MM.1S (cell line): Measurements from ENCODE around the gene GBF1.

Experiments used
- EZH2phosphoT487 ChIP-seq: fragments of 300-600 bp; sonication (generic); IDR thresholded peaks from 2 replicates; pipeline ENCODE4 v1.6.1; 2018; ENCODE audit warnings: antibody characterized with exemption, low read length
- TF ChIP-seq, protein P1 (sequence below): fragments of 300-600 bp; sonication (generic); IDR thresholded peaks from 2 replicates; pipeline ENCODE4 v1.5.1; 2016; ENCODE audit warnings: antibody characterized with exemption, low read length, mixed read lengths

DNA sequence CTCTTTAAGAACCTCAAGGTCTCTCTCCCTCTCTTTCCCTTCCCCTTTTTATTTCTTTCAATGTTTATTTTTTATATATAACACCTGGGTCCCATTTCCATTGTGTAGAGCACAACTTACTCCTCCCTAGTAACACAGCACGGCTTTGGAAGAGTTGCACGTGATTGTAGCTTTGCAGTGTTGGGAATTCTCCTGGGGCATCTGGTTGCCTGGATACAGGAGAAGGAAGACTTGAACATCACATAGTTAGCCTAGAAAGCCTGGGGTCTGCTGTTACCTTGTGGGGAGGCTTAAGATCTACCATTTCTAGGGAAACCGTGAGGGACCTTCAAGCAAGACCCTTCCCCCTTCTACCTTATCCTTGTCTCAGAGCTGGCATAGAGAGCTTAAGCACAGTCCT, 109.1 kb downstream of the GBF1 start:
- no peak for TF ChIP-seq EZH2phosphoT487
- TF ChIP-seq, protein P1, sequence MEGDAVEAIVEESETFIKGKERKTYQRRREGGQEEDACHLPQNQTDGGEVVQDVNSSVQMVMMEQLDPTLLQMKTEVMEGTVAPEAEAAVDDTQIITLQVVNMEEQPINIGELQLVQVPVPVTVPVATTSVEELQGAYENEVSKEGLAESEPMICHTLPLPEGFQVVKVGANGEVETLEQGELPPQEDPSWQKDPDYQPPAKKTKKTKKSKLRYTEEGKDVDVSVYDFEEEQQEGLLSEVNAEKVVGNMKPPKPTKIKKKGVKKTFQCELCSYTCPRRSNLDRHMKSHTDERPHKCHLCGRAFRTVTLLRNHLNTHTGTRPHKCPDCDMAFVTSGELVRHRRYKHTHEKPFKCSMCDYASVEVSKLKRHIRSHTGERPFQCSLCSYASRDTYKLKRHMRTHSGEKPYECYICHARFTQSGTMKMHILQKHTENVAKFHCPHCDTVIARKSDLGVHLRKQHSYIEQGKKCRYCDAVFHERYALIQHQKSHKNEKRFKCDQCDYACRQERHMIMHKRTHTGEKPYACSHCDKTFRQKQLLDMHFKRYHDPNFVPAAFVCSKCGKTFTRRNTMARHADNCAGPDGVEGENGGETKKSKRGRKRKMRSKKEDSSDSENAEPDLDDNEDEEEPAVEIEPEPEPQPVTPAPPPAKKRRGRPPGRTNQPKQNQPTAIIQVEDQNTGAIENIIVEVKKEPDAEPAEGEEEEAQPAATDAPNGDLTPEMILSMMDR: no peak
